NOMO-1 treated with dmso at 0.1 percent for 144 hours (cell line): Measurements from ENCODE around the gene ZNF541.

Experiments used
- DNase-seq: peaks from one replicate; lab custom pipeline; 2025; ENCODE audit not compliant: unreplicated experiment; lab: John Stamatoyannopoulos, UW

Gene ZNF541

DNA sequence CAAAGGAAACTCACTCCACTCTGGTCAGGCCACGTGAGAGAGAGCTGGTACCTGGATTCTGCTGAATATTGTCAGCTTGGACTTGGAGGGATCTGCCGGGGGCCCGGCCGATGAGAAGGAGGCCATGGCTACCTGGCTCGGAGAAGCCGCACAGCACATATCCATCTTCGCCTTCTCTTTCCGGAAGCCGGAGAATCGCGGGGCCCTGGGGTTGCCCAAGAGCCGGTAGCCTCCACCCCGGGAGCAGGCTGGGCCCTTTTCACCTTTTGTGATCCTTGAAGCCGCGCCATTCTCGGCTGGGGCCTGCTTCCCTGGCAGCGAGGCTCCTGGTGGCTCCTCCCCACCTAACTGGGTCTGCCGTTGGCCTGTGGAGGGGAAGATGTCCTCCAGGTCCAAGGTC, 28.9 kb downstream of the ZNF541 start:
- DNase-seq, result no peak

DNA sequence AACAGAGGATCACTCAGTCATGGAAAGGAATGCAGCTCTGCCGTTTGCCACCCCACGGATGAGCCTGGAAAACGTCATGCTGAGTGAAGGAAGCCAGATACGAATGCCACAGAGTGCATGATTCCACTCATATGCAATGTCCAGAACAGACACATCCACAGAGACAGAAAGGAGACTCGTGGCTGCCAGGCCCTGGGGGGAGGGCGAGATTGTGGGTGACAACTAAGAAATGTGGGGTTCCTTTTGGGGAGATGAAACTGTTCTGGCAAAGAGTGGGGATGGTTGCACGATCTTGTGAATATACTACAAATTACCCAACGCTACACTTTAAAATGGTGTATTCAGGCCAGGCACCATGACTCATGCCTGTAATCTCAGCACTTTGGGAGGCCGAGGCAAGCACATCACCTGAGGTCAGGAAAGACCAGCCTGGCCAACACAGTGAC, 30.9 kb downstream of the ZNF541 start:
- no peak for DNase-seq

DNA sequence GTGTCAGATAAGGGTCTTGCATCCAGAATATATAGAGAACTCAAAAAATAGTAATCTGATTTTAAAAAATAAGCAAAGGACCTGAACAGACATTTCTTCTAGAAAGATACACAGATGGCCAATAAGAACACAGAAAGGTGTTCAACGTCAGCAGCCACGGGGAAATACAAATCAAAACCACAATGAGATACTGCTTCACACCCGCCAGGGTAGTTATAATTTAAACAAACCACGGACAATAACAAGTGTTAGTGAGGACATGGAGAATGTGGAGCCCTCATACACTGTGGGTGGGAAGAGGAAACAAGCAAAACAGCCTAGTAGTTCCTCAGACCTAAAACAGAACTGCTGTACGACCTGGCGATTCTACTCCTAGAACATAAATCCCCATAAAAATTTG, 31.4 kb downstream of the ZNF541 start:
- DNase-seq, result no peak

DNA sequence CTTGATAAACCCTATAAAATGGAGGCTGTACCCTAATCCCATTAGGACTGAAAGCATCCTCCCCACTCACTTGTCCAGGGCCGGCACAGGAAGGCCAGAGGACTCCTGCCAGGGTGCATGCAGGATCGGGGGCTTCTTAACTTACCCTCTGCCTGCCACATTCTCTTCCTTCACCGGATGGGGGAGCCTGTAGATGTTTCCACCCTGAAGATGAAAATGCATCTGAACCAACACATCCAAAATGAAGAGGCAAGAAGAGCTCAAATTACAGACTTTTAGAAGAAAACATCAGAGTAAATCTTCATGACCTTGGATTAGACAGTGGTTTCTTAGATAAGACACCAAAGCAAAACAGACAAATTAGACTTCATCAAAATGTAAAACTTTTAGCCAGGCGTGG, 32.2 kb downstream of the ZNF541 start:
- DNase-seq, result no peak

DNA sequence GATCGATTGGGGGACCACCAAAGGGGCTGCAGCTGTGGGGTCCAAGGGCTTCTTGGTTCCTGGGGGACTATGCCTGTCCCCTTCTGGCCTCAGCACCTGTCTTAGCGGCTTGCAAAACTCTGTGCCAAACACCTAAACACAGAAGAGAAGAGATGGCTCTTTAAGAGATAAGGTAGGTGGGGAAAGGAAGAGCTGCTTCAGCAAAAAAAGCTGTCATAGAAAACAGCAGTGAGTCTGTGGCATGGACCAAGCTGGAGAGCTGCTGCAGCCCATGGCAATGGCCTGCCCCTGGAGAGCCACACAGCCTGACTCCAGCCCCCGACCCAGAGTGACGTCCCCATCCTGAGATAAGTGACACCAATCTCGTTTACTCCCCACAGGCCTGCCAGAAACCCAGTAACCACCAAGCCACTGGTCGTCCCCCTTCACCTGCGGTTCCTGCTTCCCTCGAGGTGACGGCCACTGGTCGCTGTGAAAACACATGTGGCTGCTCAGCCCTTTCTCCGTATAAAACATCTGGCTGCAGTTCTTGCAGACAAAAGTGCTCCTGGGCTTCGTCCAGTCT, 33.1 kb downstream of the ZNF541 start:
- no peak for DNase-seq

DNA sequence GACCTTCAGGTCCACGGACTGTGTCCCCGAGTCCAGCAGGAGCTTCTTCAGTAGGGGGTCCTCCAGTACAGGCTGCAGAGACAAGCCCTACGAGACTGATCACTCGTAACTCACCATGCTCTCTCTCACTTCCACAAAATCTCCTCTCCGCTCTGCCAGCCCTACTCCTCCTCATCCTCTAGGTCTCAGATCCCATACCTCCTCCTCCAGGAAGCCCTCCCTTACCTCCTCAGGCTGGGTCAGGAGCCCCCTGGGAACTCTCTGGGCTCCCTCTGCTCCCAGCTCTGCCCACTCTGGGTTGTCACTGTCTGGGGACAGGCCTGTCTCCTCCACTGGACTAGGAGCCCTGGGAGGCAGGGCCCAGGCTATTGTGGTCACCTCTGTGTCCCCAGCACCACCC, 34.1 kb downstream of the ZNF541 start:
- no peak for DNase-seq

DNA sequence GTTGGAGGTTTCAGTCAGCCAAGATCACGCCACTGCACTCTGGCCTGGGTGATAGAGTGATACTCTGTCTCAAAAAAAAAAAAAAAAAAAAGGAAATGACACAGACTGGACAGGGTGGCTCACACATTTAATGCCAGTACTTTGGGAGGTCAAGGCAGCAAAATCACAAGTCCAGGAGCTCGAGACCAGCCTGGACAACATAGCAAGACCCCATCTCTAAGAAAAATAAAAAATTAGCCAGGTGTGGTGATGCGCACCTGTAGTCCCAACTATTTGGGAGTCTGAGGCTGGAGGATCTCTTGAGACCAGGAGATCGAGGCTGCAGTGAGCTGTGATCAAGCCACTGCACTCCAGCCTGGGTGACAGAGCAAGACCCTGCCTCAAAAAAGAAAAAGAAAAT, 35.5 kb downstream of the ZNF541 start:
- no peak for DNase-seq

DNA sequence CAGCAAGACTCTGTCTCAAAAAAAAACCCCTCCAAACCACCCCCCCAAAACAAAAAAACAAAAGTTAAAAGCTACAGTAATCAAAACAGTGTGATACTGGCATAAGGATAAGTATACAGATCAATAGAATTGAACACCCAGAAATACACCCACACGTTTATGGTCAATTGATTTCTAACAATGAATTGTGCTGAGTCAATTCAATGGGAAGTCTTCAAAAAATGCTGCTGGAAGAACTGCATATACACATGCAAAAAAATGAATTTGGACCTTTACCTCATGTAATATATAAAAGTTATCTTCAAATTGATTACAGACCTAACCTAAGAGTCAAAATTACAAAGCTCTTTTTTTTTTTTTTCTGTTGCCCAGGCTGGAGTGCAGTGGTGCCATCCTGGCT, 38.3 kb downstream of the ZNF541 start:
- DNase-seq, result no peak

DNA sequence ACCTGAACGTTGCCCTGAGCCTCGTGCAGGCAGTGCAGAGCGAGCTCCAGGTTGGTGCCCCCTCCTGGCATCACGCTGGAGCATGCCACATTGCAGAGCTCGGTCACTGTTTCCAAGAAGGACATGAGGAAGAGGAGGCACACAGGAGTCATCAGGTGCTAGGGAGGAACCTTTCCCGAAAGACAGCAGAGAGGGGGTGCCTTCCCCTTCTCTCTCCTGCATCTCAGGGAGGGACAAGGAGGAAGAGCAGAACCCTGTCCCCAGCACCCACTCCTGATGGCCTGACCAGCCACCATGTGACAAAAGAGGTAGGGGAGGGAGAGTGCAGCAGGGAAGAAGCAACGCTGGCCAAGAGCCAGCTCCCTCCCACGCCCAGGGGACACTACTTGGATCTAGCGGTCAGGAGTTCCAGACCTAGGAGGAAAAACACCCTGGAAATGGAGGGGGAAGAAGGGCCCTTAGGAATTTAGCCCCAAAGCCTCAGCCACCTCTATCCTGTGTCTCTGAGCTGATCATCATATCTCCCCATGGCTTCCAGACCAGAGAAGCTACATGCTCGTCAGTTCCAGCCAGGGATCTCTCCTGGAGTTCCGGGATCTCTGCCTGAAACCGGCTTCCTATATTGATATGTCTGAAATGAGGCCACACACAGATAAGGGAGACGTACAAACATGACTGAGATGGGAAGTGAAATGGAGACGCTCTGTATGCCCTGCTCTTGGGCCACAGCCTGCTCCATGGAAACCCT, 41.1 kb downstream of the ZNF541 start:
- DNase-seq, result no peak

DNA sequence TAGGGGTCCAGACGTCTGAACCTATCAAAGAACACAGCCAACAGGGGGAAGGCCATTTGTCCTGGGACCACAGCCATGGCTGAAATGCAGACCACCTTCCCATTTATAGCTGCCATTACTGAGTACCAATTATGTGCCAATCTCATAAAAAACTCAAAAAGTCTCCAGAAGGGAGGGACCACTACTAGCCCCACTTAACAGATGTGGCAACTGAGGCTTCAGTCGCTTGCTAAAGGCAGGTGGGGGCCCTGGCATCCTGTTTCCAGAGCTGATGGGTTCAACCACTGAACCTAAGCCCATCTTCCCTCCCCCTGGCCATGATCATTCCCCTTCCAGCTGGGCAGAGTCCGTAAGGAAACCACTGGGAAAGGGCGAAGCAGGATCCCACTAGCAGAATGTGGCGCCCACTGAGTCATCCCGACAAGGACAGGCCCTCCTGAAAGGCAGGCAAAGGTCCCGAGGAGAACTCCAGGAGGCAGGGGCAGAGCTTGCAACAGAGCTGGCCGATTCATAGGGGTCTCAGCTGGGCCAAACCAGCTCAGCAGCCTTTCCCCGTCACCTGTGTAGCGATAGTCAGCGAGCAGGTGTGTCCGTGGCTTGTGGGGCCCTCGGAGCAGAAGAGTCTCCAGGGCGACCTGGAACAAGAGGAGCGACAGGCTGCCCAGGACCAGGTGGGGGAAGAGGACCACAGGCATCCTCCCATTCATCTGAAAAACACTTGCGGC, 43.8 kb downstream of the ZNF541 start:
- DNase-seq, result no peak

DNA sequence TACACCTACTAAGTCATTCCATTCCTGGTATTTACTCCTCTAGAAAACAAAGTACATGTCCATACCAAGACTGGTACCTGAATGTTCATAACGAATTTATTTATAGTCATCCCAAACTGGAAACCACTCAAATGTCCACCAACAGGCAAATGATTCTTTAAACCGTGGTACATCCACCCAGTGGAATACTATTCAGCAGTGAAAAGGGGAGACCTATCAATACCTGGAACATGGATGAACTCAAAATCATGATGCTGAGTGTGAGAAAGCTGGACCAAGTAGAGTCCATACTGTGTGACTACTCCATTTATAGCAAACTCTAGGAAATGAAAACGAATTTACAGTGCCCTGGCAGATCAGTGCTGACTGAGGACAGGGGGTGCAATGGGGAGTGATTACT, 46.1 kb downstream of the ZNF541 start:
- DNase-seq, result no peak

DNA sequence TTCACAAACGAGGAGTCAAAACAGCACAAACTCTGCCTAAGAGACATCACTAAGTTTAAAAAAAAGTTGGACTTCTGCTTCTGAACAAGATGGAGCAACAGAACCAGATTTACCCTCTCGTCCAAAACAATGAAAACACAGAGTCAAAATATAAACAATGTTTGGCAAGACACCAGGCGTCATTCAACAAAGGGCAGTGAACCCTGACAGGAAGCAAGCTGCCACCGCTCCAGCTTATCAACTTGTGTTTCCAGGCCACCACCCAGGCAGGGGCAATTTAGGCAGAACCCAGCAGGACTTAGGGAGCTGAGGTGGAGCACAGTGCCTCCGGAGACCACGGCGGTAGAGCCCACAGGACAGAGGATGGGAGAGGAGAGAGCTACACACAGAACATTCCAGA, 49.5 kb downstream of the ZNF541 start:
- DNase-seq, result no peak
